IMR-90 (cell line): Measurements from ENCODE around the gene CAB39. TPM values are rescaled to one million over a fixed set of nuclear protein-coding genes. Genes with fewer than 3 reads are reported as not detected.

ENCODE experiments used
- ATAC-seq: fragments of 200-7000 bp; cut with Tn5 transposase; 2 replicates; pipeline ENCODE4 v1.9.1; 2020; ENCODE audit warnings: low read depth, mild to moderate bottlenecking, moderate library complexity
- BruUV-seq: library from RNA; stranded (reverse); fragments of 400-500 nt; replicated peaks from 2 replicates; lab custom pipeline; 2021; lab: Mats Ljungman, UMichigan
- CTCF ChIA-PET: fragments of 300-600 bp; formaldehyde crosslinking; extraction: SDS; loops from one replicate; lab custom pipeline; 2021; ENCODE audit warnings: antibody characterized with exemption; lab: Yijun Ruan, JAX
- POLR2A ChIA-PET: fragments of 300-600 bp; sonication (Branson Sonifier 250); formaldehyde crosslinking; loops from one replicate; lab custom pipeline; 2022; ENCODE audit warnings: antibody characterized with exemption; ENCODE audit not compliant: unreplicated experiment; lab: Charles Lee
- DNase-seq: peaks from one replicate; pipeline ENCODE4 v3.0.0; 2013
- H2AFZ ChIP-seq: replicated peaks from 2 replicates; pipeline ENCODE3; 2013; ENCODE audit warnings: low read length, mild to moderate bottlenecking; ENCODE audit not compliant: poor library complexity
- H2AK5ac ChIP-seq: 2 replicates; pipeline ENCODE4 v1.6.1; 2013; ENCODE audit warnings: low read depth, low read length, inconsistent platforms
- H2AK9ac ChIP-seq: replicated peaks from 2 replicates; pipeline ENCODE3; 2013; ENCODE audit warnings: mild to moderate bottlenecking, low read depth, low read length, moderate library complexity; ENCODE audit not compliant: poor library complexity
- H2BK120ac ChIP-seq: 2 replicates; pipeline ENCODE4 v1.6.1; 2013; ENCODE audit warnings: low read depth, low read length, inconsistent platforms
- H2BK15ac ChIP-seq: 3 replicates; pipeline ENCODE4 v1.6.1; 2013; ENCODE audit warnings: low read depth, low read length, inconsistent platforms
- H2BK20ac ChIP-seq: 2 replicates; pipeline ENCODE4 v1.6.1; 2013; ENCODE audit warnings: low read depth, mild to moderate bottlenecking, inconsistent platforms, low read length, moderate library complexity
- H2BK5ac ChIP-seq: 2 replicates; pipeline ENCODE4 v1.6.1; 2013; ENCODE audit warnings: mild to moderate bottlenecking, low read depth, low read length, inconsistent platforms; ENCODE audit not compliant: poor library complexity, severe bottlenecking
- H3K14ac ChIP-seq: replicated peaks from 2 replicates; pipeline ENCODE4 v1.6.1; 2013; ENCODE audit warnings: low read depth, low read length, inconsistent platforms
- H3K18ac ChIP-seq: 2 replicates; pipeline ENCODE4 v1.6.1; 2013; ENCODE audit warnings: low read depth, low read length, control low read depth
- H3K23ac ChIP-seq: 2 replicates; pipeline ENCODE4 v1.6.1; 2013; ENCODE audit warnings: low read depth, low read length, inconsistent platforms
- H3K27ac ChIP-seq: 2 replicates; pipeline ENCODE4 v1.5.1; 2013; ENCODE audit warnings: mild to moderate bottlenecking, control low read depth, low read length; ENCODE audit not compliant: insufficient read depth
- H3K27me3 ChIP-seq: 2 replicates; pipeline ENCODE4 v1.6.1; 2013; ENCODE audit warnings: low read length; ENCODE audit not compliant: control insufficient read depth, insufficient read depth
- H3K36me3 ChIP-seq: 2 replicates; pipeline ENCODE4 v1.6.1; 2013; ENCODE audit warnings: low read length, mixed read lengths; ENCODE audit not compliant: control insufficient read depth, insufficient read depth
- H3K4ac ChIP-seq: 2 replicates; pipeline ENCODE4 v1.6.1; 2013; ENCODE audit warnings: low read depth, low read length, inconsistent platforms
- H3K4me1 ChIP-seq: 2 replicates; pipeline ENCODE4 v1.6.1; 2013; ENCODE audit warnings: low read length, mixed read lengths; ENCODE audit not compliant: control insufficient read depth, insufficient read depth
- H3K4me2 ChIP-seq: 2 replicates; pipeline ENCODE4 v1.6.1; 2013; ENCODE audit warnings: low read depth, mild to moderate bottlenecking, control low read depth, low read length, moderate library complexity
- H3K4me3 ChIP-seq: 2 replicates; pipeline ENCODE4 v1.5.1; 2013; ENCODE audit warnings: low read depth, mild to moderate bottlenecking, control low read depth, low read length, moderate library complexity; ENCODE audit not compliant: insufficient read depth
- H3K56ac ChIP-seq: 2 replicates; pipeline ENCODE4 v1.6.1; 2013; ENCODE audit warnings: low read length, inconsistent platforms; ENCODE audit not compliant: insufficient read depth; ENCODE audit errors: extremely low read depth
- H3K79me1 ChIP-seq, 2 experiments: 2 replicates each; pipeline ENCODE4 v1.6.1; 2013; ENCODE audit warnings: low read length in 2 of 2, inconsistent platforms in 1 of 2, low read depth in 1 of 2
- H3K9ac ChIP-seq: 2 replicates; pipeline ENCODE4 v1.6.1; 2013; ENCODE audit warnings: low read depth, low read length, control low read depth
- H3K9me1 ChIP-seq: 2 replicates; pipeline ENCODE4 v1.6.1; 2013; ENCODE audit warnings: low read length, inconsistent platforms; ENCODE audit not compliant: insufficient read depth
- H3K9me3 ChIP-seq: 2 replicates; pipeline ENCODE4 v1.6.1; 2013; ENCODE audit warnings: low read length; ENCODE audit not compliant: control insufficient read depth, insufficient read depth
- H4K20me1 ChIP-seq: 2 replicates; pipeline ENCODE4 v1.6.1; 2013; ENCODE audit warnings: low read length, inconsistent platforms; ENCODE audit not compliant: insufficient read depth
- H4K5ac ChIP-seq: 2 replicates; pipeline ENCODE4 v1.6.1; 2013; ENCODE audit warnings: mild to moderate bottlenecking, low read depth, low read length, control low read depth
- H4K8ac ChIP-seq, 2 experiments: 2 replicates each; pipeline ENCODE4 v1.6.1; 2013; ENCODE audit warnings: low read depth in 2 of 2, low read length in 2 of 2, control low read depth in 1 of 2, inconsistent platforms in 1 of 2
- H4K91ac ChIP-seq: 2 replicates; pipeline ENCODE4 v1.6.1; 2013; ENCODE audit warnings: low read depth, low read length, inconsistent platforms; ENCODE audit not compliant: insufficient read depth
- BHLHE40 ChIP-seq: fragments of 150-350 bp; IDR thresholded peaks from 2 replicates; pipeline ENCODE4 v1.6.1; 2016; ENCODE audit warnings: mild to moderate bottlenecking, low read depth, low read length
- CEBPB ChIP-seq: IDR thresholded peaks from 2 replicates; pipeline ENCODE4 v1.6.1; 2012; ENCODE audit warnings: low read depth, low read length, improper control_type of control experiment
- CHD1 ChIP-seq: IDR thresholded peaks from 2 replicates; pipeline ENCODE4 v1.6.1; 2012; ENCODE audit warnings: low read depth, low read length, improper control_type of control experiment
- ELK1 ChIP-seq: fragments of 150-350 bp; IDR thresholded peaks from 2 replicates; pipeline ENCODE4 v1.6.1; 2016; ENCODE audit warnings: low read depth, mild to moderate bottlenecking, low read length, moderate library complexity, borderline replicate concordance
- FOS ChIP-seq: fragments of 150-350 bp; IDR thresholded peaks from 2 replicates; pipeline ENCODE4 v1.6.1; 2016; ENCODE audit warnings: low read depth, low read length
- POLR2A ChIP-seq: IDR thresholded peaks from 2 replicates; pipeline ENCODE4 v1.6.1; 2012; ENCODE audit warnings: mild to moderate bottlenecking, low read depth, low read length
- SMC3 ChIP-seq: fragments of 150-350 bp; IDR thresholded peaks from 2 replicates; pipeline ENCODE4 v1.6.1; 2016; ENCODE audit warnings: low read depth, mild to moderate bottlenecking, antibody characterized with exemption, low read length, moderate library complexity
- USF2 ChIP-seq: fragments of 150-350 bp; IDR thresholded peaks from 2 replicates; pipeline ENCODE4 v1.6.1; 2017; ENCODE audit warnings: mild to moderate bottlenecking, antibody characterized with exemption, low read length, low read depth
- WGBS, 2 experiments: methylation state at CpG; one replicate each; pipeline versions ENCODE4 v1.1.5 to v1.1.7; 2013; ENCODE audit warnings: missing lambda C conversion rate in 2 of 2; ENCODE audit not compliant: insufficient read length in 1 of 2; ENCODE audit errors: extremely low coverage in 2 of 2; 5-methylcytosine and 5-hydroxymethylcytosine counted together
- dilution Hi-C: fragments of 300-500 bp; cut with HindIII; formaldehyde crosslinking; loops from one replicate; pipeline ENCODE4 v1.14.3; 2018; ENCODE audit warnings: low sequenced_read_pairs; ENCODE audit not compliant: unreplicated experiment
- in situ Hi-C: fragments of 300-500 bp; cut with MboI; formaldehyde crosslinking; loops from 3 replicates; pipeline ENCODE4 v1.14.3; 2019; ENCODE audit warnings: low sequenced_read_pairs, inconsistent platforms, mixed read lengths
- intact Hi-C: fragments of 100-400 bp; cut with micrococcal nuclease; formaldehyde crosslinking; loops from 2 replicates; pipeline ENCODE4 v1.10.0; 2022
- polyA plus RNA-seq, 3 experiments: library from polyadenylated mRNA; depleted of rRNA; stranded (reverse); fragments of >200 nt; gene quantifications; 2 replicates each; pipeline ENCODE4 v1.2.3, GENCODE V29; 2012; ENCODE audit warnings: low replicate concordance in 1 of 3
- total RNA-seq: library from RNA; depleted of rRNA; stranded (reverse); fragments of >200 nt; gene quantifications from 2 replicates; pipeline ENCODE4 v1.2.3, GENCODE V29; 2012

Gene CAB39
- total and polyA plus RNA-seq, 2 of the 4 experiments (the other 2 are of a cell fraction) = 38.2 to 71.7 TPM

- H3K18ac ChIP-seq = no peak overlapping the region
- no peak overlapping the region for H3K9ac ChIP-seq
- peaks cover 9% of the 10 kb centered on the region; the same call in 1 of the 2 replicates for H3K4me1 ChIP-seq
- H4K20me1 ChIP-seq = no peaks in the 10 kb centered on the region
- ChIA-PET POLR2A (no interaction called here), CTCF (interaction anchor here (0.8 kb wide), 1 partner anchor 124 kb away, joined by 3 read pairs; no protein-coding TSS in a partner anchor)
- no peak overlapping the region for H2BK120ac ChIP-seq
- no peak overlapping the region for H2BK20ac ChIP-seq
- BruUV-seq = no TSS peak
- no peak overlapping the region for H2AK5ac ChIP-seq
- H3K9me1 ChIP-seq = no peaks in the 10 kb centered on the region; the same call in 1 of the 2 replicates
- H2AFZ ChIP-seq = no peak overlapping the region
- H3K23ac ChIP-seq = no peak overlapping the region
- WGBS, 2 experiments = 84% methylated on average over 2 of the region's 2 CpGs; no CpG with 5 or more reads in 1 of the 2 experiments
- H2BK15ac ChIP-seq = no peak overlapping the region
- no peak overlapping the region for H3K56ac ChIP-seq
- no peak overlapping the region for H3K27ac ChIP-seq
- dilution Hi-C loops (no loop called here), intact Hi-C loops (no loop called here), in situ Hi-C loops (no loop called here)
- H4K91ac ChIP-seq = no peak overlapping the region
- no peak for ATAC-seq
- no peak overlapping the region for H2BK5ac ChIP-seq
- no peaks in the 10 kb centered on the region for H3K36me3 ChIP-seq
- H2AK9ac ChIP-seq = no peak overlapping the region
- no peak overlapping the region for H3K4me2 ChIP-seq
- H4K8ac ChIP-seq = no peak overlapping the region
- H3K79me1 ChIP-seq = no peaks in the 10 kb centered on the region
- H3K14ac ChIP-seq = no peak overlapping the region
- no peaks in the 10 kb centered on the region; the same call in 1 of the 2 replicates for H3K27me3 ChIP-seq
- H3K9me3 ChIP-seq = peaks cover 6% of the 10 kb centered on the region
- no peak for TF ChIP-seq BHLHE40
- no peak for TF ChIP-seq CHD1
- TF ChIP-seq ELK1 = no peak
- no peak for TF ChIP-seq FOS
- TF ChIP-seq CEBPB = no peak
- no peak for TF ChIP-seq SMC3
- no peak for TF ChIP-seq USF2
- TF ChIP-seq POLR2A = no peak
- H3K4me3 ChIP-seq = no peak overlapping the region
- H4K5ac ChIP-seq = no peak overlapping the region
- no peak overlapping the region for H3K4ac ChIP-seq
- no peak for DNase-seq
Measured at GRCh38 chr2:230674401-230674800, 38.2 kb upstream of the CAB39 start.
